Measurements from ENCODE around the gene CASZ1.

CASZ1 gene

DNA sequence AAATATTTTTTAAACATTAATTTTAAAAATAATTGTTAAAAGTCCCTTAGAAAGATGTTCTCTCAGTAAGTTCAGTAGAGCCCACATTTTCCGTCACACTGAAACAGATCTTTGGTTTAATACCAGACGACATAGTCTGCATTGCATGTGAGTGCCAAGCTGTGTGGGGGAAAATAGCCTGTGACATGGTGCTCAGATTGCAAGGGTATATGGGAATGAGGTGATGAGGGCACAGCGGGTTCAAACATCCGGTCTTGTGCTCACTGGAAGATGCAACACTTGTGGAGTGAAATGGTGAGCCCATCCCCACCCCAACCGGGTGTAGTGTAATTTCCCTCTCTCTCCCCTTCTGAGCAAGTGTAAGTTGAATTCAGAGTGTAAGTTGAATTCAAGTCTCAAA is 207.4 kb downstream of the CASZ1 start:
- Histone ChIP-seq H3K4me3 (ENCODE audit: low read depth in 1 of 2, low read length in 2 of 2) (no peak overlapping the region), H3K27me3 (ENCODE audit: low read depth, low read length) (no peaks in the 10 kb centered on the region), H3K4me1 (ENCODE audit: control insufficient read depth in 1 of 2, insufficient read depth in 2 of 2, low read length in 2 of 2) (peaks cover 0 to 17% of the 10 kb centered on the region in 2 donors), H3K36me3 (ENCODE audit: control insufficient read depth in 1 of 2, insufficient read depth in 2 of 2, low read length in 2 of 2) (no peaks in the 10 kb centered on the region), H3K9me3 (ENCODE audit: control insufficient read depth in 1 of 2, low read length in 2 of 2) (no peaks in the 10 kb centered on the region), H3K27ac (ENCODE audit: low read length) (no peak overlapping the region)

DNA sequence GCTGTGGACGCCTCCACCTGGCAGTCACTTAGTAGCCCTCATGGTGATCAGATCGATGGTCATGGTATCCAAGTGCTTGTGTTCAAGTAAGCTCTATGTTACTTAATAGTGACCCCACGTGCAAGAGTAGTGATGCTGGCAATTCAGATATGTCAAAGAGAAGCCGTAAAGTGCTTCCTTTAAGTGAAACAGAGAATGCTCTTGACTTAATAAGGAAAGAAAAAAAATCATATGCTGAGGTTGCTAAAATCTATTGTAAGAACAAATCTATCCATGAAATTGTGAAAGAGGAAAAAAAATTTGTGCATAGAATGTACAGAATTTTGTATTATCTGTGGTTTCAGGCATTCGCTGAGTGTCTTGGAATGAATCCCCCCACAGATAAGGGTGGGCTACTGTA is 207.8 kb downstream of the CASZ1 start:
- Histone ChIP-seq H3K4me3 (ENCODE audit: low read depth in 1 of 2, low read length in 2 of 2) (no peak overlapping the region), H3K9me3 (ENCODE audit: control insufficient read depth in 1 of 2, low read length in 2 of 2) (no peaks in the 10 kb centered on the region), H3K4me1 (ENCODE audit: control insufficient read depth in 1 of 2, insufficient read depth in 2 of 2, low read length in 2 of 2) (peaks cover 0 to 17% of the 10 kb centered on the region in 2 donors), H3K27me3 (ENCODE audit: low read depth, low read length) (no peaks in the 10 kb centered on the region), H3K36me3 (ENCODE audit: control insufficient read depth in 1 of 2, insufficient read depth in 2 of 2, low read length in 2 of 2) (no peaks in the 10 kb centered on the region), H3K27ac (ENCODE audit: low read length) (no peak overlapping the region)

Measured in muscle layer of duodenum (tissue), 2 donors.